Parathyroid adenoma (tissue), 2 donors: Measurements from ENCODE around the gene MARCHF11.

ENCODE experiments used
- H2AFZ ChIP-seq: fragments of 300-600 bp; sonication (generic); one replicate; pipeline ENCODE4 v1.7.0; 2017; ENCODE audit warnings: antibody characterized with exemption, mild to moderate bottlenecking
- H3K27ac ChIP-seq: fragments of 300-600 bp; sonication (generic); one replicate; pipeline ENCODE4 v1.7.0; 2017
- H3K27me3 ChIP-seq: fragments of 300-600 bp; sonication (generic); one replicate; pipeline ENCODE4 v1.7.0; 2017; ENCODE audit warnings: low read length; ENCODE audit not compliant: control insufficient read depth, insufficient read depth
- H3K36me3 ChIP-seq: fragments of 300-600 bp; sonication (generic); one replicate; pipeline ENCODE4 v1.7.0; 2017; ENCODE audit warnings: low read length; ENCODE audit not compliant: control insufficient read depth, insufficient read depth
- H3K4me1 ChIP-seq: fragments of 300-600 bp; sonication (generic); one replicate; pipeline ENCODE4 v1.7.0; 2017; ENCODE audit warnings: control low read depth
- H3K4me2 ChIP-seq: fragments of 300-600 bp; sonication (generic); one replicate; pipeline ENCODE4 v1.7.0; 2017; ENCODE audit warnings: low read length
- H3K4me3 ChIP-seq: fragments of 300-600 bp; sonication (generic); one replicate; pipeline ENCODE4 v1.7.0; 2017; ENCODE audit warnings: low read depth, low read length
- H3K79me2 ChIP-seq: fragments of 300-600 bp; sonication (generic); one replicate; pipeline ENCODE4 v1.7.0; 2017; ENCODE audit warnings: control low read depth
- H3K9ac ChIP-seq: fragments of 300-600 bp; sonication (generic); one replicate; pipeline ENCODE4 v1.7.0; 2017; ENCODE audit warnings: mild to moderate bottlenecking
- H3K9me3 ChIP-seq: fragments of 300-600 bp; sonication (generic); one replicate; pipeline ENCODE4 v1.7.0; 2017; ENCODE audit warnings: low read length; ENCODE audit not compliant: control insufficient read depth
- TF ChIP-seq, protein P1 (sequence below): fragments of 300-600 bp; sonication (generic); IDR thresholded peaks from one replicate; pipeline ENCODE4 v1.7.0; 2017; ENCODE audit warnings: antibody characterized with exemption, mild to moderate bottlenecking
- donor health status: primary hyperparathyroidism.

Gene MARCHF11

DNA sequence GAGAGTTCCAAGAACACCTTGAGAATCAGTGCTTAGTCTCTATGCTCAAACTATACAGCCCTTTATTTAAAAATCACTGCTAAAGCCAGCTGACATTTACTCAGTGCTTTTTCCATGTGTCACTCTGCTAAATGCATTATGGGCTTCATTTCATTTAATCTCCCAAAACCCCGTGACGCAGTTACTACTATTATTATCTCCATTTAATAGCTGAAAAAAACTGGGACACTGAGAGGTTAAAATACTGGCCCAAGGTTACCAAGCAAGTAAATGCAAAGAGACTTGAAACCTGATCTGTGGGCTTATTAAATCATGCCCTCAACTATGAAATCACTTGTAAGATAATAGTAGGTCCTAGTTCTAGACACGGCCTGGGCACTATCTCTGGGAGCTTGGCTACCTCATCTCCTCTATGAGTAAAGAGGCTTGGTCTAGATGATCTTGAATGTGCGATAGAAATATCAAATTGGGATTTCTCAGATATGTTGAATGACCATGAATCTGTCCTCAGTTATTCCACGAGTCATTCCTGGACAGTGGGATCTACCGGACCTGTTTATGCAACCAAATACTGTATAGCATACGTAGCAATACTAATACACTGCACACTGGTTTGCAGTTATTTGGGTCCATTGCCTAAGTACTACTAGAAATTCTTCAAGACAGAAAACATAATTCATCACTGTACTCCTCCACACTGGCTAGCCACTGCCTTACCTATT lies 32.3 kb downstream of the MARCHF11 start:
- no peak overlapping the region for H3K27ac ChIP-seq
- no peak overlapping the region for H3K4me3 ChIP-seq
- no peaks in the 10 kb centered on the region for H3K27me3 ChIP-seq
- H3K36me3 ChIP-seq = no peaks in the 10 kb centered on the region
- no peaks in the 10 kb centered on the region for H3K4me1 ChIP-seq
- no peak overlapping the region for H3K4me2 ChIP-seq
- no peak overlapping the region for H3K9ac ChIP-seq
- H2AFZ ChIP-seq = no peak overlapping the region
- H3K79me2 ChIP-seq = no peaks in the 10 kb centered on the region
- TF ChIP-seq, protein P1, sequence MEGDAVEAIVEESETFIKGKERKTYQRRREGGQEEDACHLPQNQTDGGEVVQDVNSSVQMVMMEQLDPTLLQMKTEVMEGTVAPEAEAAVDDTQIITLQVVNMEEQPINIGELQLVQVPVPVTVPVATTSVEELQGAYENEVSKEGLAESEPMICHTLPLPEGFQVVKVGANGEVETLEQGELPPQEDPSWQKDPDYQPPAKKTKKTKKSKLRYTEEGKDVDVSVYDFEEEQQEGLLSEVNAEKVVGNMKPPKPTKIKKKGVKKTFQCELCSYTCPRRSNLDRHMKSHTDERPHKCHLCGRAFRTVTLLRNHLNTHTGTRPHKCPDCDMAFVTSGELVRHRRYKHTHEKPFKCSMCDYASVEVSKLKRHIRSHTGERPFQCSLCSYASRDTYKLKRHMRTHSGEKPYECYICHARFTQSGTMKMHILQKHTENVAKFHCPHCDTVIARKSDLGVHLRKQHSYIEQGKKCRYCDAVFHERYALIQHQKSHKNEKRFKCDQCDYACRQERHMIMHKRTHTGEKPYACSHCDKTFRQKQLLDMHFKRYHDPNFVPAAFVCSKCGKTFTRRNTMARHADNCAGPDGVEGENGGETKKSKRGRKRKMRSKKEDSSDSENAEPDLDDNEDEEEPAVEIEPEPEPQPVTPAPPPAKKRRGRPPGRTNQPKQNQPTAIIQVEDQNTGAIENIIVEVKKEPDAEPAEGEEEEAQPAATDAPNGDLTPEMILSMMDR = no peak
- H3K9me3 ChIP-seq = no peaks in the 10 kb centered on the region

DNA sequence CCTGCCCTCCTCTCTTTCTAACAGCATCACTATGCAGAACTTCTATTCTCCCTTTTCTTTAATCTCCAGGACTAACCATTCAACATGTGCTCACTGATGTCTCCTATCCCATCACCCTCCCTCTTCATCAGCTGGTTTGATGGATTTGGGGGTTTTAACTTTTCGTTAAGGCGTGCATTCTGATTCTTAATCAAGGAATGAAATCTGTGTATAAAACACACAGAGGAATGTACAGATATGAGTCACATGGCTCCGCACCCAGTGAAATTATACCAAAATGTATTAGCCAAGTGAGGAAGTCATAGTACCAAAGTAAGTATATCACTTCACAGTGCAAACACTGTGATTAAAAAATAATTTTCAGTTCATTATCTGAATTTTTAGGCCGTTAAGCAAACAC lies 35.2 kb downstream of the MARCHF11 start:
- no peak overlapping the region for H3K27ac ChIP-seq
- no peak overlapping the region for H2AFZ ChIP-seq
- no peaks in the 10 kb centered on the region for H3K9me3 ChIP-seq
- H3K4me3 ChIP-seq = no peak overlapping the region
- no peak overlapping the region for H3K4me2 ChIP-seq
- no peaks in the 10 kb centered on the region for H3K36me3 ChIP-seq
- no peaks in the 10 kb centered on the region for H3K4me1 ChIP-seq
- no peaks in the 10 kb centered on the region for H3K79me2 ChIP-seq
- no peak overlapping the region for H3K9ac ChIP-seq
- TF ChIP-seq, protein P1 = no peak
- H3K27me3 ChIP-seq = no peaks in the 10 kb centered on the region

DNA sequence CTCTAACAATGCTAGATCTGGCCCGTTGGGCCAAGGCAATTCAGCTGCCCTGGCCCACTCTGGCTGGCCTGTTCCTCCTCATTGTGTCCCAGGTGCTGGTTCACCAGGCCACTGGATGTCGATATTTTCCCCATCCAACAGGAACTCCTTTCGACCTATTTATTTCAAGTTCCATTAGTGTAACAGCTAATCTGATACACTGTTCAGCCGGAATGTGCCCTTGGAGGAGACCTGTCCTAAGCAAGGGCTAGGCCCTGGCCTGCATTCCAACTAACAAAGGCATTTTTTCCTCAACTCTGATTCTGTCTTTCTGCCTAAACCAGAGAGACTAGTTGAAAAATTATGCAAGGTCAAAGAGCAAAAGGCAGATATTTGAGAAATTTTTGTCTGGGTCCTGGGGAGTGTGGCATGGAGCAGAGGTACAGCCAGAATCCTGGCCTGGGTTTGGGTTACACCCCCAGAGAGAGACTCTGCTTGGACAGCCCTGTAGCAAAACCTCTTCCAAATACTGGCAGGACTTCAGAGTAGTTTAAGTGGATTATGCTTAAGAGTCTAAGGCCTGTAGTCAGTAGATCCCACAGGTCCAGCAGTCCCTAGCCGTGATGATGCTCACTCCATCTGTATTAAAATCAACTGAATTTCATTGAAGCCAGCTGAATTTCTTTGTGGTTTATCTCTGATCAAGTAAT lies 36.1 kb downstream of the MARCHF11 start:
- H3K27ac ChIP-seq = no peak overlapping the region
- H3K27me3 ChIP-seq = no peaks in the 10 kb centered on the region

DNA sequence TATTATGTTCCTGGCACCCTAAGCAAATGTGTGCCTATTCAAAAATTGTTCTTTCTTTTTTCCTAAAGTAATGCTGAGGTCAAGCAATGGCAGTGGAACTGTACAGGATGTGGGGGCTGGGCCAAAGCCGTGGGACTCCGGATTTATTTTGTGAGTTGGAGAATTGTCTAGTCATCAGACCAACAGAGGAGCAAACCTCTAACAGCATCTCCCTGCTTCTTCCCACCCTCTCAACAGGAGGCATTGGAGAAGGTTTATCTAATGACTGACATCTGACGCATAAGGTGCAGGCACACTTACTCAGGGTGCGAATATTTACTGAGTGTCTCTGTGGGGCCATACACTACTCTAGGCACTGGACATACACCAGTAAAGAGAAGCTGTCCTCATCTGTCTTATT lies 38.6 kb downstream of the MARCHF11 start:
- no peaks in the 10 kb centered on the region for H3K79me2 ChIP-seq
- TF ChIP-seq, protein P1 = no peak
- H3K36me3 ChIP-seq = no peaks in the 10 kb centered on the region
- no peak overlapping the region for H3K4me3 ChIP-seq
- H3K27ac ChIP-seq = no peak overlapping the region
- H3K9ac ChIP-seq = no peak overlapping the region
- no peaks in the 10 kb centered on the region for H3K4me1 ChIP-seq
- no peaks in the 10 kb centered on the region for H3K27me3 ChIP-seq
- H2AFZ ChIP-seq = no peak overlapping the region
- no peak overlapping the region for H3K4me2 ChIP-seq
- no peaks in the 10 kb centered on the region for H3K9me3 ChIP-seq

More for the DNA sequence above, 36.1 kb downstream of the MARCHF11 start:
- TF ChIP-seq, protein P1 = no peak
- Histone ChIP-seq H3K9ac (no peak overlapping the region), H3K9me3 (no peaks in the 10 kb centered on the region), H3K4me3 (no peak overlapping the region), H3K36me3 (no peaks in the 10 kb centered on the region), H2AFZ (no peak overlapping the region), H3K4me1 (no peaks in the 10 kb centered on the region), H3K79me2 (no peaks in the 10 kb centered on the region), H3K4me2 (no peak overlapping the region)

DNA sequence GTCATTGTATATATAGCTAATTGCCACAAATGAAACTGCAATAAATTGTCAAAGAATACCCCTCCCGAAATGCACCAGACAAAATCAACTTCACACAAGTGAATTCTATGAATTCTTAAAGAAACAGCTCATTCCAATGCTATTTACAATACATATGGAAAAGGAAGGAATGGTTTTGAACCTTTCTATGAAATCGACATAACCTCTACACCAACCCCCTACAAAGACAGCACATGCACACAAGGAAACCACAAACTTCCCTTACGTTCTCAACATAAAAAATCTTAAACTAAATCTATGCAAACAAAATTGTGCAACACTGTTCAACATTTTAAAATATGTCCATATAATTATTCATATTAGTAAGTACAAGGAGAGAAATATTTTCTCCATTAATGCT lies 39.2 kb downstream of the MARCHF11 start:
- H3K36me3 ChIP-seq = no peaks in the 10 kb centered on the region
- no peaks in the 10 kb centered on the region for H3K4me1 ChIP-seq
- no peak overlapping the region for H3K27ac ChIP-seq
- H3K4me3 ChIP-seq = no peak overlapping the region
- TF ChIP-seq, protein P1 = no peak
- no peaks in the 10 kb centered on the region for H3K9me3 ChIP-seq
- no peak overlapping the region for H3K9ac ChIP-seq
- H3K79me2 ChIP-seq = no peaks in the 10 kb centered on the region
- H2AFZ ChIP-seq = no peak overlapping the region
- H3K27me3 ChIP-seq = no peaks in the 10 kb centered on the region
- H3K4me2 ChIP-seq = no peak overlapping the region
